HTERT RPE-1 (cell line): Measurements from ENCODE around the gene SPIN1.

Source experiments
- in situ Hi-C: fragments of 300-500 bp; cut with MboI; formaldehyde crosslinking; loops from 4 replicates; pipeline ENCODE4 v1.14.3; 2020; ENCODE audit warnings: low sequenced_read_pairs

Gene SPIN1

GRCh38 chr9:88387552-88388202, 567 bp upstream of the SPIN1 start:
- in situ Hi-C loops = no loop called here

GRCh38 chr9:88388886-88389605, 802 bp downstream of the SPIN1 start:
- in situ Hi-C loops = no loop called here

- in situ Hi-C loops = no loop called here
These were observed 2.2 kb downstream of the SPIN1 start for GRCh38 chr9:88390371-88390990.

GRCh38 chr9:88391236-88391635, 3.0 kb downstream of the SPIN1 start:
- in situ Hi-C loops = no loop called here

- in situ Hi-C loops = no loop called here
These were observed 3.7 kb downstream of the SPIN1 start for GRCh38 chr9:88391921-88392320.

- in situ Hi-C loops = no loop called here
These were observed 4.3 kb downstream of the SPIN1 start for GRCh38 chr9:88392549-88392948.

- in situ Hi-C loops = no loop called here
These were observed 8.8 kb downstream of the SPIN1 start for GRCh38 chr9:88396836-88397577.

- in situ Hi-C loops = no loop called here
These were observed 9.8 kb downstream of the SPIN1 start for GRCh38 chr9:88398016-88398415.

GRCh38 chr9:88399966-88400365, 11.7 kb downstream of the SPIN1 start:
- in situ Hi-C loops = no loop called here

GRCh38 chr9:88403340-88403739, 15.1 kb downstream of the SPIN1 start:
- in situ Hi-C loops = no loop called here

- in situ Hi-C loops = no loop called here
These were observed 17.8 kb downstream of the SPIN1 start for GRCh38 chr9:88406051-88406450.

GRCh38 chr9:88411471-88411870, 23.2 kb downstream of the SPIN1 start:
- in situ Hi-C loops = no loop called here

- in situ Hi-C loops = no loop called here
These were observed 26.1 kb downstream of the SPIN1 start for GRCh38 chr9:88414298-88414697.

- in situ Hi-C loops = no loop called here
These were observed 29.8 kb downstream of the SPIN1 start for GRCh38 chr9:88418025-88418424.

GRCh38 chr9:88418715-88419540, 30.7 kb downstream of the SPIN1 start:
- in situ Hi-C loops = no loop called here

- in situ Hi-C loops = no loop called here
These were observed 32.0 kb downstream of the SPIN1 start for GRCh38 chr9:88420227-88420626.

- in situ Hi-C loops = no loop called here
These were observed 33.1 kb downstream of the SPIN1 start for GRCh38 chr9:88421348-88421747.

GRCh38 chr9:88425538-88425950, 37.3 kb downstream of the SPIN1 start:
- in situ Hi-C loops = no loop called here

- in situ Hi-C loops = no loop called here
These were observed 38.4 kb downstream of the SPIN1 start for GRCh38 chr9:88426651-88427050.

GRCh38 chr9:88429595-88430430, 41.6 kb downstream of the SPIN1 start:
- in situ Hi-C loops = no loop called here
